ENCODE data around the gene TBC1D23. TPM values are rescaled to one million over a fixed set of nuclear protein-coding genes. Genes with fewer than 3 reads are reported as not detected.
"Not testable (repeated sequence)": the region's sequence is repeated elsewhere in the genome, so short reads cannot be mapped to it uniquely, and the experiment has no call there.

Gene TBC1D23
- total and polyA plus RNA-seq, 4 donors, result 33.8 to 82.1 (median 47.3) TPM

DNA sequence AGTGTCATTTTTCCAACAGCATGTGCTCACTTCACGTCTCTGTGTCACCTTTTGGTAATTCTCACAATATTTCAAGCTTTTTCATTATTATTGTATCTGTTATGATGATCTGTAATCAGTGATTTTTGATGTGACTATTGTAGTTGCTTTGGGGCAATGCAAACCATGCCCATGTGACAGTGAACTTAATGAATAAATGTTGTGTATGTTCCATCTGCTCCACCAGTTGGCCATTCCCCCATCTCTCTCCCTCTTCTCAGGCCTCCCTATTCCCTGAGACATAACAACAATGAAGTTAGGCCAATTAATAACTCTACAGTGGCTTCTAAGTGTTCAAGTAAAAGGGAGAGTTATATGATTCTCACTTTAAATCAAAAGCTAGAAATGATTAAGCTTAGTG, 32.5 kb upstream of the TBC1D23 start:
- no peaks in the 10 kb centered on the region for H3K4me1 ChIP-seq (ENCODE audit: control insufficient read depth, insufficient read depth, low read length)
- WGBS (ENCODE audit: insufficient coverage), result no CpG with 5 or more reads among the region's 1 CpG
- no peak overlapping the region for H3K27ac ChIP-seq (ENCODE audit: low read depth, low read length)
- H3K27me3 ChIP-seq (ENCODE audit: control insufficient read depth, insufficient read depth, low read length), result no peaks in the 10 kb centered on the region
- no peaks in the 10 kb centered on the region for H3K9me3 ChIP-seq (ENCODE audit: control insufficient read depth, insufficient read depth, low read length)
- peak in 1 of 6 donors; percentile 4 for DNase-seq (ENCODE audit: low read depth in 4 of 6, low spot score in 6 of 6)
- no peak overlapping the region for H3K4me3 ChIP-seq (ENCODE audit: low read depth, low read length)
- no peaks in the 10 kb centered on the region for H3K36me3 ChIP-seq (ENCODE audit: control insufficient read depth, insufficient read depth, low read length)

DNA sequence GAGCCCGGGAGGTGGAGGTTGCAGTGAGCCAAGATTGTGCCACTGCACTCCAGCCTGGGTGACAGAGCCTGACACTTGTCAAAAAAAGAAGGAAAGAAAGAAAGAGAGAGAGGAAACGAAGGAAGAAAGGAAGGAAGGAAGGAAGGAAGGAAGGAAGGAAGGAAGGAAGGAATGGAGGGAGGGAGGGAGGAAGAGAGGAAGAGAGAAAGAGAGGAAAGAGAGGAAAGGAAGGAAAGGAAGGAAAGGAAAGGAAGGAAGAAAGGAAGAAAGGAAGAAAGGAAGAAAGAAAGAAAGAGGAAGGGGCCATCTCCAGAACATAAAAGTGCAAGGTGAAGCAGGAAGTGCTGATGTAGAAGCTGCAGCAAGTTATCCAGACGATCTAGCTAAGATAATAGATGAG, 31.6 kb upstream of the TBC1D23 start:
- H3K27me3 ChIP-seq (ENCODE audit: control insufficient read depth, insufficient read depth, low read length); H3K4me3 ChIP-seq (ENCODE audit: low read depth, low read length); H3K9me3 ChIP-seq (ENCODE audit: control insufficient read depth, insufficient read depth, low read length); H3K27ac ChIP-seq (ENCODE audit: low read depth, low read length); DNase-seq (ENCODE audit: low read depth in 4 of 6, low spot score in 6 of 6); H3K4me1 ChIP-seq (ENCODE audit: control insufficient read depth, insufficient read depth, low read length); H3K36me3 ChIP-seq (ENCODE audit: control insufficient read depth, insufficient read depth, low read length): not testable (repeated sequence)
- WGBS (ENCODE audit: insufficient coverage), result 91% methylated on average over 2 of the region's 3 CpGs

DNA sequence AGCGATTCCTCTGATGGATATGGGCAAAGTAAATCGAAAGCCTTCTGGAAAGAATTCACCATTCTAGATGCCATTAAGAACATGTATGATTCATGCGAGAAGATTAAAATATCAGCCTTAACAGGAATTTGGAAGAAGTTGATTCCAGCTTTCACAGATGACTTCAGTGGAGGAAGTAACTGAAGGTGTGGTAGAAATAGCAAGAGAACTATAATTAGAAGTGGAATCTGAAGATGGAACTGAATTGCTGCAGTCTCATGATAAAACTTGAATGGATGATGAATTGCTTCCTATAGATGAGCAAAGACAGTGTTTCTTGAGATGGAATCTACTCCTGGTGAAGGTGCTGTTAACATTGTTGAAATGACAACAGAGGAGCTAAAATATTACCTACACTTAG, 30.1 kb upstream of the TBC1D23 start:
- Histone ChIP-seq H3K4me3 (ENCODE audit: low read depth, low read length) (no peak overlapping the region), H3K9me3 (ENCODE audit: control insufficient read depth, insufficient read depth, low read length) (no peaks in the 10 kb centered on the region), H3K27ac (ENCODE audit: low read depth, low read length) (no peak overlapping the region), H3K36me3 (ENCODE audit: control insufficient read depth, insufficient read depth, low read length) (no peaks in the 10 kb centered on the region), H3K27me3 (ENCODE audit: control insufficient read depth, insufficient read depth, low read length) (no peaks in the 10 kb centered on the region), H3K4me1 (ENCODE audit: control insufficient read depth, insufficient read depth, low read length) (no peaks in the 10 kb centered on the region)
- no peak for DNase-seq (ENCODE audit: low read depth in 4 of 6, low spot score in 6 of 6)
- no CpG with 5 or more reads among the region's 3 CpGs for WGBS (ENCODE audit: insufficient coverage)

DNA sequence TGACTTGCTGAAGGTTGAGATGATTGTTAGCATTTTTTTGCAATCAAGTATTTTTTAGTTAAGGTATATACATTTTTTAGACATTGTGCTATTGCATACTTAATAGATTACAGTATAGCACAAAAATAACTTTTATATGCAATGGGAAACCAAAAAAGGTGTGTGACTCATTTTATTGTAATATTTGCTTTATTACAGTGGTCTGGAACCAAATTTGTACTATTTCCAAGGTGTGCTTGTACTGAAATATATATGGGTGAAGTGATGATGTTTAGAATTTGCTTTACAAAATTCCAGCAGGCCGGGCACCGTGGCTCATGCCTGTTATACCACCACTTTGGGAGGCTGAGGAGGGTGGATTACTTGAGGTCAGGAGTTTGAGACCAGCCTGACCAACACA, 29.1 kb upstream of the TBC1D23 start:
- Histone ChIP-seq H3K27ac (ENCODE audit: low read depth, low read length) (no peak overlapping the region), H3K27me3 (ENCODE audit: control insufficient read depth, insufficient read depth, low read length) (no peaks in the 10 kb centered on the region), H3K4me1 (ENCODE audit: control insufficient read depth, insufficient read depth, low read length) (no peaks in the 10 kb centered on the region), H3K4me3 (ENCODE audit: low read depth, low read length) (no peak overlapping the region), H3K36me3 (ENCODE audit: control insufficient read depth, insufficient read depth, low read length) (no peaks in the 10 kb centered on the region), H3K9me3 (ENCODE audit: control insufficient read depth, insufficient read depth, low read length) (no peaks in the 10 kb centered on the region)
- WGBS (ENCODE audit: insufficient coverage), result 100% methylated on average over 2 of the region's 2 CpGs
- DNase-seq (ENCODE audit: low read depth in 4 of 6, low spot score in 6 of 6), result no peak

DNA sequence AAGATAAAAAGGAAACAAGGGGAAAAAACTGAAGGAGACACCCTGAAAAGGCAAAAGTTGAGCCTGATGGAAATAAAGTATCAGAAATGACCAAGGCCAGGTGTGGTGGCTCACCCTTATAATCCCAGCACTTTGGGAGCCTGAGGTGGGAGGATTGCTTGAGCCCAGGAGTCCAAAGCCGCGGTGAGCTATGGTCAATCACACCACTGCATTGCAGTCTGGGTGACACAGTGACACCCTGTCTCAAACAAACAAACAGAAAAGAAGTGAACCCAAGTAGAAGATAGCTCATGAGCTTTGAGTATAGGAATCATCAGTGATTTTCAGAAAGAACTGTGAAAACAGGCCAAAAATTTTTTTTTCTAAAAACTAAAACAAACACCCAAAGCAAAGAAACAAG, 26.4 kb upstream of the TBC1D23 start:
- H3K4me3 ChIP-seq (ENCODE audit: low read depth, low read length), result no peak overlapping the region
- H3K9me3 ChIP-seq (ENCODE audit: control insufficient read depth, insufficient read depth, low read length), result peaks cover 6% of the 10 kb centered on the region
- H3K27me3 ChIP-seq (ENCODE audit: control insufficient read depth, insufficient read depth, low read length), result no peaks in the 10 kb centered on the region
- whole genome bisulfite sequencing (ENCODE audit: insufficient coverage), result no CpG with 5 or more reads among the region's 2 CpGs
- no peak for DNase-seq (ENCODE audit: low read depth in 4 of 6, low spot score in 6 of 6)
- no peak overlapping the region for H3K27ac ChIP-seq (ENCODE audit: low read depth, low read length)
- no peaks in the 10 kb centered on the region for H3K4me1 ChIP-seq (ENCODE audit: control insufficient read depth, insufficient read depth, low read length)
- H3K36me3 ChIP-seq (ENCODE audit: control insufficient read depth, insufficient read depth, low read length), result no peaks in the 10 kb centered on the region

DNA sequence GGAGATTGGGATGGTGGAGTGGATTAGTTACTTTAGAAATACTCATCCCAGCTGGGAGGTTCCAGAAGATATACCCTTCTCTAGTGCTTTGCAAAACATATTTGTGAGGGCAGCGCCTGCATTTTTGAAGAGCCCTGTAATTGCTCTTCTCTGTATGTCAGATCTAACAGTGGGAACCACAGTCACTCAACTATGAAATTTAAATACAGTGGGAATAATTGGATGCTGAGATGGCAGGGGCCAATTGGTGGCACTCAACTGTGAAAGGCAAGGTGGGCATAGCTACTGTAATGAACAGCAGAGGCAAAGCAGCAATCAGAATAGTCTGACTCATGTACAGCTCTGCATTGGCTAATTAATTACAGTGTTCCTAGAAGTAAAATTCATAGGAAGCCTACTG, 22.2 kb upstream of the TBC1D23 start:
- Histone ChIP-seq H3K36me3 (ENCODE audit: control insufficient read depth, insufficient read depth, low read length) (no peaks in the 10 kb centered on the region), H3K27ac (ENCODE audit: low read depth, low read length) (no peak overlapping the region), H3K9me3 (ENCODE audit: control insufficient read depth, insufficient read depth, low read length) (peaks cover 6% of the 10 kb centered on the region), H3K4me3 (ENCODE audit: low read depth, low read length) (no peak overlapping the region), H3K4me1 (ENCODE audit: control insufficient read depth, insufficient read depth, low read length) (no peaks in the 10 kb centered on the region), H3K27me3 (ENCODE audit: control insufficient read depth, insufficient read depth, low read length) (no peaks in the 10 kb centered on the region)
- no CpG with 5 or more reads among the region's 1 CpG for WGBS (ENCODE audit: insufficient coverage)
- no peak for DNase-seq (ENCODE audit: low read depth in 4 of 6, low spot score in 6 of 6)

DNA sequence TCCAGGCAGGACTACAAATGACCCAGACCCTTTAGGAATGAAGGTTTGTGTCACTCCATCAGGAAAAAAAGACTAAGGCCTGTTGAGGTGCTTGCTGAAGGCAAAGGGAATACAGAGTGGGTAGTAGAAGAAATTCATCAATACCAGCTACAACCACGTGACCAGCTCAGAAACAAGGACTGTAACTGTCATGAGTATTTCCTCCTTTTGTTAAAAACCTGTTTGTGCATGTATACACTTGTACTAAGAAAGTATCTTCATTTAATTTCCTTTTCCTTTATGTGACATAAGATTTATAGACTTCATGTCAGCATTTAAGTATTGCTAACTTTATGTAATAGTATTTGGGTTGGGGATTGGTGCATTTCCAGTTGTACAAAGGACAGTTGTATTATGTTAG, 18.3 kb upstream of the TBC1D23 start:
- not testable (repeated sequence) for H3K27me3 ChIP-seq (ENCODE audit: control insufficient read depth, insufficient read depth, low read length); H3K4me1 ChIP-seq (ENCODE audit: control insufficient read depth, insufficient read depth, low read length); H3K27ac ChIP-seq (ENCODE audit: low read depth, low read length); H3K9me3 ChIP-seq (ENCODE audit: control insufficient read depth, insufficient read depth, low read length); DNase-seq (ENCODE audit: low read depth in 4 of 6, low spot score in 6 of 6); H3K4me3 ChIP-seq (ENCODE audit: low read depth, low read length); H3K36me3 ChIP-seq (ENCODE audit: control insufficient read depth, insufficient read depth, low read length)
- WGBS (ENCODE audit: insufficient coverage), result no CpG with 5 or more reads among the region's 1 CpG

DNA sequence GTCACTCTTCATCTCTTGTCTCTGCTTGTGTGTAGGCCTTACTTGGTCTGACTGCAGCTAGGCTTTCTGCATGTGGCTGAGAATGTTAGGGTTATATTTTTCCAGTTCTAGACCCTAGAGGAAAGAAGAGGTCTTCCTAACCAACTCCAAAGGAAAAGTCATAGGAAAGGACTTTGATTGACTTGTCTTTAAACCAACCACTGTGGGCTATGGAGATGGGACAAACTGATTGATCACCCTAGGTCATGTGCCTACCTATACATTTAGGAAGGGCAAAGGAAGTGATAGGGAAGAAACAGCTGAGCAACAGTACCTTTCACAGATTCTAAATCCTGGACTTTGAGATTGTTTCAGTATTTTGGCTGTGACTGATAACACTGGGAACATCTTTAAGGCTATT, 16.5 kb upstream of the TBC1D23 start:
- Histone ChIP-seq H3K9me3 (ENCODE audit: control insufficient read depth, insufficient read depth, low read length) (peaks cover under 1% of the 10 kb centered on the region), H3K27ac (ENCODE audit: low read depth, low read length) (no peak overlapping the region), H3K4me3 (ENCODE audit: low read depth, low read length) (no peak overlapping the region), H3K36me3 (ENCODE audit: control insufficient read depth, insufficient read depth, low read length) (no peaks in the 10 kb centered on the region), H3K4me1 (ENCODE audit: control insufficient read depth, insufficient read depth, low read length) (no peaks in the 10 kb centered on the region), H3K27me3 (ENCODE audit: control insufficient read depth, insufficient read depth, low read length) (no peaks in the 10 kb centered on the region)
- DNase-seq (ENCODE audit: low read depth in 4 of 6, low spot score in 6 of 6), result no peak

DNA sequence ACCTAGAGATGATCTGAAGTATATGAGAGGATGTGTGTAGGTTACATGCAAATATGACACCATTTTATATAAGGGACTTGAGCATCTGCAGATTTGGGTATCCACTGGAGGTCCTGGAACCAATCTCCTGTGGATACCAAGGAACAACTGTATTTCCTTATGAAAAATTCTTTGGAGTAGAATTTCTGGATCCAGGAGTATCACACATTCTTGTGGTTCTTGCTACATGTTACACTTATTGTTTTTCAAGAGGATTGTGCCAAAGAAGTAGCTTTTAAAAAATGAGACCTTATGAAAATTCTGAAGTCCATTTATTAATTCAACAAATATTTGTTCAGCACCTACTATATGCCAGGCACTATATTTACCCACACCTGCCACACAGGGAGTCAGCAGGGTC, 15.7 kb upstream of the TBC1D23 start:
- DNase-seq (ENCODE audit: low read depth in 4 of 6, low spot score in 6 of 6), result no peak
- no peaks in the 10 kb centered on the region for H3K9me3 ChIP-seq (ENCODE audit: control insufficient read depth, insufficient read depth, low read length)
- no peaks in the 10 kb centered on the region for H3K4me1 ChIP-seq (ENCODE audit: control insufficient read depth, insufficient read depth, low read length)

DNA sequence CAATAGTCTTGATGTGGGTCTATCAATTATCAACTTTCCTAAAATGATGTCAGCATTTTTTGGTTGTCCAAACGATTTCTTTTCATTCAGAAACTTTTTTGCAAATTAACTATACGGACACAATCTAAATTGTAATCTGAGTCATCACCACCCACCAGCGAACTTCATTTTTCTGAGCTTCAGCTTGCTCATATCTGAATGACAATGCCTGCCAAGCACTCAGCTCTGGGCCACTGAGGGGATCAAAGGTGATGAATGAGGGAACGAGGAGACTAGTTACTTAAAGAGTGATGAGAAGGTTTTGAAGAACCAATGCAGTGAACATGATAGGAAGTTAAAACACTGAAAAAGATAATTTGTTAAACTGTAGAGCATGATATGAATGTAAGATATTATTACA, 14.9 kb upstream of the TBC1D23 start:
- DNase-seq (ENCODE audit: low read depth in 4 of 6, low spot score in 6 of 6), result no peak
- WGBS (ENCODE audit: insufficient coverage), result 41% methylated on average over 3 of the region's 4 CpGs
- H3K4me3 ChIP-seq (ENCODE audit: low read depth, low read length), result no peak overlapping the region
- no peak overlapping the region for H3K27ac ChIP-seq (ENCODE audit: low read depth, low read length)
- no peaks in the 10 kb centered on the region for H3K4me1 ChIP-seq (ENCODE audit: control insufficient read depth, insufficient read depth, low read length)
- no peaks in the 10 kb centered on the region for H3K9me3 ChIP-seq (ENCODE audit: control insufficient read depth, insufficient read depth, low read length)
- no peaks in the 10 kb centered on the region for H3K36me3 ChIP-seq (ENCODE audit: control insufficient read depth, insufficient read depth, low read length)
- no peaks in the 10 kb centered on the region for H3K27me3 ChIP-seq (ENCODE audit: control insufficient read depth, insufficient read depth, low read length)

More for the DNA sequence above, 15.7 kb upstream of the TBC1D23 start:
- Histone ChIP-seq H3K36me3 (ENCODE audit: control insufficient read depth, insufficient read depth, low read length) (no peaks in the 10 kb centered on the region), H3K4me3 (ENCODE audit: low read depth, low read length) (no peak overlapping the region), H3K27me3 (ENCODE audit: control insufficient read depth, insufficient read depth, low read length) (no peaks in the 10 kb centered on the region), H3K27ac (ENCODE audit: low read depth, low read length) (no peak overlapping the region)

DNA sequence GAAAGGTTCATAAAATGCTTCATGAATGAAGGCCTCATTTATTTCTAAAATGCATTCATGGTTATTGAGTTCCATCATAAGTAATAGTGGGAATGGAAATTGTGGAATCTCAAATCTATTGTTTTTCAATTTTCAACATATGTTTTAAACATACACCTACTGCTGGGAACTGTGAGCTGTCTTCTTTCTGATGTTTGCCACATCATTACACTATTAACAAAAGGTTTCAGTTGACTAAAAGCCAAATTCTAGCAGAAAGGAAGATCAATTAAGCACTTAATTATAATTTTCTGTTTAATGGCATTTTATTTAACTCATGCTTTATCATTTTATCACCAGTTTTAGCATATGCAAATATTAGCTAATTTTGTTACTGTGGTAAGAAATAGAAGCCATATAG, 13.8 kb upstream of the TBC1D23 start:
- no peaks in the 10 kb centered on the region for H3K4me1 ChIP-seq (ENCODE audit: control insufficient read depth, insufficient read depth, low read length)

More for the DNA sequence above, 13.8 kb upstream of the TBC1D23 start:
- H3K4me3 ChIP-seq (ENCODE audit: low read depth, low read length), result no peak overlapping the region
- DNase-seq (ENCODE audit: low read depth in 4 of 6, low spot score in 6 of 6), result no peak
- no peaks in the 10 kb centered on the region for H3K27me3 ChIP-seq (ENCODE audit: control insufficient read depth, insufficient read depth, low read length)
- no peaks in the 10 kb centered on the region for H3K36me3 ChIP-seq (ENCODE audit: control insufficient read depth, insufficient read depth, low read length)
- no peaks in the 10 kb centered on the region for H3K9me3 ChIP-seq (ENCODE audit: control insufficient read depth, insufficient read depth, low read length)
- no peak overlapping the region for H3K27ac ChIP-seq (ENCODE audit: low read depth, low read length)

Measured in spinal cord (tissue), 10 donors.